Endothelial cell of umbilical vein (primary cell): ENCODE data around the gene GALNT14. TPM values are rescaled to one million over a fixed set of nuclear protein-coding genes. Genes with fewer than 3 reads are reported as not detected.

Experiments
- BruUV-seq: library from RNA; stranded (reverse); fragments of 400-500 nt; replicated peaks from 2 replicates; lab custom pipeline; 2021; lab: Mats Ljungman, UMichigan
- CTCF ChIA-PET: fragments of 300-600, 350-600 bp; sonication (Branson Sonifier 250); formaldehyde crosslinking; loops from one replicate; lab custom pipeline; 2021; ENCODE audit warnings: antibody characterized with exemption, inconsistent platforms; lab: Charles Lee
- POLR2A ChIA-PET: fragments of 300-600, 350-600 bp; sonication (Branson Sonifier 250); formaldehyde crosslinking; loops from one replicate; lab custom pipeline; 2021; ENCODE audit warnings: antibody characterized with exemption, inconsistent platforms; lab: Charles Lee
- DNase-seq: peaks from one replicate; pipeline ENCODE4 v3.0.0-alpha.2; 2011; ENCODE audit warnings: low read depth, low spot score
- FAIRE-seq: peaks from 2 replicates; lab custom pipeline; 2011; peaks lifted over from hg19 to GRCh38; lab: Jason Lieb, UNC
- H2AFZ ChIP-seq: 2 replicates; pipeline ENCODE4 v1.6.0; 2012; ENCODE audit warnings: low read depth, low read length, control low read depth, inconsistent platforms
- H3K27ac ChIP-seq: 2 replicates; pipeline ENCODE4 v1.5.1; 2011; ENCODE audit warnings: low read depth, mild to moderate bottlenecking, control low read depth, low read length, moderate library complexity; ENCODE audit not compliant: insufficient read depth
- H3K27me3 ChIP-seq, 2 experiments: 2 replicates each; pipeline versions ENCODE4 v1.6.0 to v1.6.1; 2011; ENCODE audit warnings: low read length in 2 of 2, mixed read lengths in 1 of 2; ENCODE audit not compliant: control insufficient read depth in 2 of 2, insufficient read depth in 2 of 2
- H3K36me3 ChIP-seq, 2 experiments: 2 replicates in 1 of 2; 3 replicates in 1 of 2; pipeline ENCODE4 v1.5.1; 2011; ENCODE audit warnings: low read length in 2 of 2, mild to moderate bottlenecking in 1 of 2, moderate library complexity in 1 of 2; ENCODE audit not compliant: control insufficient read depth in 2 of 2, insufficient read depth in 2 of 2; ENCODE audit errors: extremely low read depth in 1 of 2
- H3K4me1 ChIP-seq: 3 replicates; pipeline ENCODE4 v1.5.1; 2011; ENCODE audit warnings: mild to moderate bottlenecking, low read length; ENCODE audit not compliant: control insufficient read depth, insufficient read depth; ENCODE audit errors: extremely low read depth
- H3K4me2 ChIP-seq: 2 replicates; pipeline ENCODE4 v1.6.1; 2011; ENCODE audit warnings: low read length, control low read depth, mixed read lengths; ENCODE audit not compliant: insufficient read depth
- H3K4me3 ChIP-seq, 3 experiments: fragments of 200-600 bp in 1 of 3; sonication (generic), shearing (Covaris generic) in 1 of 3; replicated peaks in 1 of 3; 2 replicates each; pipeline ENCODE4 v1.5.1; 2011 to 2016; ENCODE audit warnings: control low read depth in 3 of 3, low read length in 3 of 3, mild to moderate bottlenecking in 2 of 3, inconsistent platforms in 1 of 3, low read depth in 1 of 3, moderate library complexity in 1 of 3; ENCODE audit not compliant: insufficient read depth in 1 of 3
- H3K79me2 ChIP-seq: 2 replicates; pipeline ENCODE4 v1.6.0; 2012; ENCODE audit warnings: low read length, inconsistent platforms; ENCODE audit not compliant: control insufficient read depth, insufficient read depth
- H3K9ac ChIP-seq: replicated peaks from 2 replicates; pipeline ENCODE3; 2011; ENCODE audit warnings: low read length, control low read depth; ENCODE audit not compliant: insufficient read depth; ENCODE audit errors: extremely low read depth
- H3K9me1 ChIP-seq: replicated peaks from 3 replicates; pipeline ENCODE4 v1.6.0; 2011; ENCODE audit warnings: mild to moderate bottlenecking, low read length; ENCODE audit not compliant: control insufficient read depth, insufficient read depth; ENCODE audit errors: extremely low read depth
- H3K9me3 ChIP-seq: replicated peaks from 2 replicates; pipeline ENCODE4 v1.5.1; 2012; ENCODE audit warnings: low read length, inconsistent platforms; ENCODE audit not compliant: control insufficient read depth, insufficient read depth
- H4K20me1 ChIP-seq: replicated peaks from 2 replicates; pipeline ENCODE3; 2011; ENCODE audit warnings: mild to moderate bottlenecking, low read length; ENCODE audit not compliant: control insufficient read depth, insufficient read depth; ENCODE audit errors: extremely low read depth
- EZH2 ChIP-seq: IDR thresholded peaks from 2 replicates; pipeline ENCODE4 v1.6.1; 2012; ENCODE audit warnings: borderline replicate concordance, low read depth, mild to moderate bottlenecking, moderate library complexity, low read length, inconsistent platforms; ENCODE audit not compliant: severe bottlenecking
- FOS ChIP-seq: IDR thresholded peaks from 2 replicates; pipeline ENCODE4 v1.6.1; 2011; ENCODE audit warnings: mild to moderate bottlenecking, low read length, moderate library complexity, borderline replicate concordance; ENCODE audit not compliant: insufficient read depth
- GATA2 ChIP-seq: IDR thresholded peaks from 2 replicates; pipeline ENCODE4 v1.7.0; 2011; ENCODE audit warnings: low read depth, mild to moderate bottlenecking, moderate library complexity, mixed read lengths, low read length; ENCODE audit not compliant: insufficient read length, insufficient read depth
- JUN ChIP-seq: IDR thresholded peaks from 2 replicates; pipeline ENCODE4 v1.6.1; 2011; ENCODE audit warnings: borderline replicate concordance, low read depth; ENCODE audit not compliant: insufficient read length, insufficient read depth
- MYC ChIP-seq: IDR thresholded peaks from one replicate; pipeline ENCODE4 v1.6.1; 2011; ENCODE audit warnings: mild to moderate bottlenecking, low read depth, low read length
- POLR2A ChIP-seq: IDR thresholded peaks from 2 replicates; pipeline ENCODE4 v1.6.1; 2012; ENCODE audit warnings: low read depth, mild to moderate bottlenecking, control low read depth, low read length
- POLR2AphosphoS5 ChIP-seq: IDR thresholded peaks from 2 replicates; pipeline ENCODE4 v1.6.1; 2012; ENCODE audit warnings: low read depth, mild to moderate bottlenecking, control low read depth, low read length, moderate library complexity; ENCODE audit not compliant: insufficient read depth
- dilution Hi-C: fragments of 300-500 bp; cut with MboI; formaldehyde crosslinking; loops from one replicate; pipeline ENCODE4 v1.15.0; 2019; ENCODE audit warnings: low sequenced_read_pairs; ENCODE audit not compliant: extremely low pct_ligation_motif_present
- intact Hi-C: fragments of 100-400 bp; cut with micrococcal nuclease; formaldehyde crosslinking; loops from one replicate; pipeline ENCODE4 v1.10.0; 2022
- polyA plus RNA-seq, 4 experiments: library from polyadenylated mRNA; depleted of rRNA in 3 of 4; stranded (reverse) in 3 of 4; unstranded in 1 of 4; fragments of >200 nt; gene quantifications; 2 replicates each; pipeline versions ENCODE4 v1.2.1 to v1.2.3, GENCODE V29; 2011 to 2012; ENCODE audit warnings: missing spikeins in 1 of 4
- total RNA-seq: library from RNA; stranded (reverse); gene quantifications from 2 replicates; pipeline ENCODE4 v1.2.3, GENCODE V29; 2021
- TF ChIP-seq, protein P1 (sequence below), 2 donors: IDR thresholded peaks; 1 replicate in 1 of 2; 2 replicates in 1 of 2; pipeline ENCODE4 v1.5.1; 2011; ENCODE audit warnings: low read length in 2 of 2, mild to moderate bottlenecking in 2 of 2, moderate library complexity in 2 of 2, control low read depth in 1 of 2, inconsistent platforms in 1 of 2, low read depth in 1 of 2; ENCODE audit not compliant: insufficient read depth in 1 of 2; ENCODE audit errors: extremely low read depth in 1 of 2
- TF ChIP-seq, protein P2 (sequence below): IDR thresholded peaks from 2 replicates; pipeline ENCODE4 v1.6.1; 2011; ENCODE audit not compliant: insufficient read depth, insufficient read length

Gene GALNT14
- total and polyA plus RNA-seq, 2 donors (not counting 3 experiments of a cell fraction or from before 2014, with no cell fraction given): 0.04 to 0.40 TPM

GRCh38 chr2:31011587-31011986 is 126.7 kb downstream of the GALNT14 start:
- BruUV-seq: no TSS peak
- Histone ChIP-seq H2AFZ (no peak overlapping the region), H3K9me3 (no peaks in the 10 kb centered on the region), H4K20me1 (no peaks in the 10 kb centered on the region), H3K4me2 (no peak overlapping the region), H3K4me1 (no peaks in the 10 kb centered on the region), H3K79me2 (no peaks in the 10 kb centered on the region), H3K36me3 (no peaks in the 10 kb centered on the region), H3K9me1 (no peaks in the 10 kb centered on the region), H3K4me3 (no peak overlapping the region), H3K9ac (no peak overlapping the region), H3K27me3 (no peaks in the 10 kb centered on the region), H3K27ac (no peak overlapping the region)
- intact Hi-C loops: no loop called here
- POLR2A ChIA-PET: no interaction called here
- dilution Hi-C loops: no loop called here
- DNase-seq: no peak
- CTCF ChIA-PET: no interaction called here
- FAIRE-seq: no peak
- TF ChIP-seq, protein P1, sequence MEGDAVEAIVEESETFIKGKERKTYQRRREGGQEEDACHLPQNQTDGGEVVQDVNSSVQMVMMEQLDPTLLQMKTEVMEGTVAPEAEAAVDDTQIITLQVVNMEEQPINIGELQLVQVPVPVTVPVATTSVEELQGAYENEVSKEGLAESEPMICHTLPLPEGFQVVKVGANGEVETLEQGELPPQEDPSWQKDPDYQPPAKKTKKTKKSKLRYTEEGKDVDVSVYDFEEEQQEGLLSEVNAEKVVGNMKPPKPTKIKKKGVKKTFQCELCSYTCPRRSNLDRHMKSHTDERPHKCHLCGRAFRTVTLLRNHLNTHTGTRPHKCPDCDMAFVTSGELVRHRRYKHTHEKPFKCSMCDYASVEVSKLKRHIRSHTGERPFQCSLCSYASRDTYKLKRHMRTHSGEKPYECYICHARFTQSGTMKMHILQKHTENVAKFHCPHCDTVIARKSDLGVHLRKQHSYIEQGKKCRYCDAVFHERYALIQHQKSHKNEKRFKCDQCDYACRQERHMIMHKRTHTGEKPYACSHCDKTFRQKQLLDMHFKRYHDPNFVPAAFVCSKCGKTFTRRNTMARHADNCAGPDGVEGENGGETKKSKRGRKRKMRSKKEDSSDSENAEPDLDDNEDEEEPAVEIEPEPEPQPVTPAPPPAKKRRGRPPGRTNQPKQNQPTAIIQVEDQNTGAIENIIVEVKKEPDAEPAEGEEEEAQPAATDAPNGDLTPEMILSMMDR (IDR thresholded peaks at IDR 0.05; ENCODE audit: extremely low read depth in 1 of 2, insufficient read depth in 1 of 2, low read depth in 1 of 2, low read length in 2 of 2): no peak
- TF ChIP-seq EZH2 (no peak), FOS (no peak)

DNA sequence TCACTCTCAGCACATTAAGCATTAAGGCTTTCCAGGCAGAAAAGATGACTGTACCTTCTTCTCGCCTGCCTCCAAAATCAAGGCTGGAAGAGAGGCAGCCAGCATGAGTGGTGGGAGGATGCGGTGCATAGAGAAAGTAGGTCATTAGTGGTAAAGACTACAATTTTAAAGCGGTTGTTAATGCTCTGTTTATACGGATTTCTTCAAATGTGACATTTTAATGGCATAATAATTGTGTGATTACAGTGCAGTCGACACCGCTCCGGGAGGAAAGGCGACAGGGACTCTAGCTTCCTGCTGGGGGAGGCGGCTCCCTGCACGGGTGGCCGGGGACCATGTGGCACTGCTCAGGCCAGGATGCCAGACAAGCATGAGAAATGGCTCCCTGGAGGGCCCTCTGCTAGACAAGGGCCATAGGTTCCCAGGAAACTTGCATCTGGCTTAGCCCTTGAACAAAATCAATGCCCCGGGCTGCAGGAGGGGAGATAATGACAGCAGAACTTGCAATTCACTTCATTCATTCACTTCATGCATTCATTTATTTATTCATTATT is 129.6 kb downstream of the GALNT14 start:
- Histone ChIP-seq H3K36me3 (no peaks in the 10 kb centered on the region), H3K9ac (no peak overlapping the region), H4K20me1 (no peaks in the 10 kb centered on the region), H3K27ac (no peak overlapping the region), H3K4me2 (no peak overlapping the region), H3K79me2 (no peaks in the 10 kb centered on the region), H3K27me3 (no peaks in the 10 kb centered on the region), H2AFZ (no peak overlapping the region), H3K9me1 (no peaks in the 10 kb centered on the region), H3K9me3 (no peaks in the 10 kb centered on the region), H3K4me1 (no peaks in the 10 kb centered on the region), H3K4me3 (no peak overlapping the region)
- FAIRE-seq: no peak
- BruUV-seq: no TSS peak
- intact Hi-C loops: no loop called here
- DNase-seq: no peak
- ChIA-PET POLR2A (no interaction called here), CTCF (no interaction called here)
- dilution Hi-C loops: no loop called here
- TF ChIP-seq GATA2 (no peak), POLR2A (no peak), MYC (no peak), JUN (no peak), POLR2AphosphoS5 (no peak), FOS (no peak), EZH2 (no peak)
- TF ChIP-seq, protein P1 (IDR thresholded peaks at IDR 0.05; ENCODE audit: extremely low read depth in 1 of 2, insufficient read depth in 1 of 2, low read depth in 1 of 2, low read length in 2 of 2): no peak
- TF ChIP-seq, protein P2, sequence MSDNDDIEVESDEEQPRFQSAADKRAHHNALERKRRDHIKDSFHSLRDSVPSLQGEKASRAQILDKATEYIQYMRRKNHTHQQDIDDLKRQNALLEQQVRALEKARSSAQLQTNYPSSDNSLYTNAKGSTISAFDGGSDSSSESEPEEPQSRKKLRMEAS: no peak
